HPDE6-E6E7 (cell line): ENCODE results near the gene ADAM17.

Experiments
- DNase-seq: peaks from one replicate; pipeline ENCODE4 v3.0.0; 2011; ENCODE audit warnings: missing footprints; ENCODE audit errors: extremely low spot score

ADAM17 gene

GRCh38 chr2:9471206-9471605 lies 84.4 kb downstream of the ADAM17 start:
- no peak for DNase-seq

GRCh38 chr2:9467687-9468086 lies 87.9 kb downstream of the ADAM17 start:
- DNase-seq, result no peak

- no peak for DNase-seq
Measured at GRCh38 chr2:9466147-9466683, 89.4 kb downstream of the ADAM17 start.

- DNase-seq, result no peak
Measured at GRCh38 chr2:9465170-9465569, 90.5 kb downstream of the ADAM17 start.

GRCh38 chr2:9463698-9464034 lies 92.0 kb downstream of the ADAM17 start:
- DNase-seq, result no peak

- DNase-seq, result no peak
Measured at GRCh38 chr2:9462886-9463697, 92.5 kb downstream of the ADAM17 start.

- no peak for DNase-seq
Measured at GRCh38 chr2:9462313-9462712, 93.3 kb downstream of the ADAM17 start.

- no peak for DNase-seq
Measured at GRCh38 chr2:9461079-9461478, 94.6 kb downstream of the ADAM17 start.

- no peak for DNase-seq
Measured at GRCh38 chr2:9460441-9461017, 95.1 kb downstream of the ADAM17 start.

GRCh38 chr2:9451231-9451630 lies 104.4 kb downstream of the ADAM17 start:
- DNase-seq, result no peak

- no peak for DNase-seq
Measured at GRCh38 chr2:9445089-9445488, 110.5 kb downstream of the ADAM17 start.

- DNase-seq, result no peak
Measured at GRCh38 chr2:9443526-9443925, 112.1 kb downstream of the ADAM17 start.

GRCh38 chr2:9441556-9441955 lies 114.1 kb downstream of the ADAM17 start:
- DNase-seq, result no peak

GRCh38 chr2:9440058-9440727 lies 115.4 kb downstream of the ADAM17 start:
- no peak for DNase-seq

- no peak for DNase-seq
Measured at GRCh38 chr2:9439536-9439935, 116.1 kb downstream of the ADAM17 start.
